WTC11 (cell line): ENCODE data around the gene GPX8. TPM values are rescaled to one million over a fixed set of nuclear protein-coding genes. Genes with fewer than 3 reads are reported as not detected.
A peak's percentile ranks its signal among the peaks of the same experiment; 100 is the strongest.

Source experiments
- ATAC-seq: fragments of 200-7000 bp; cut with Tn5 transposase; 2 replicates; pipeline ENCODE4 v1.10.0; 2021; ENCODE audit warnings: mild to moderate bottlenecking, moderate library complexity
- CTCF ChIA-PET: fragments of 300-600 bp; sonication (Branson Sonifier 250); formaldehyde crosslinking; loops from one replicate; lab custom pipeline; 2021; ENCODE audit warnings: antibody characterized with exemption; lab: Charles Lee
- POLR2A ChIA-PET: fragments of 350-600 bp; sonication (Branson Sonifier 250); formaldehyde crosslinking; loops from one replicate; lab custom pipeline; 2021; ENCODE audit warnings: antibody characterized with exemption; lab: Charles Lee
- DNase-seq: peaks from one replicate; pipeline ENCODE4 v3.0.0; 2021; ENCODE audit warnings: low spot score
- H3K27ac Mint-ChIP-seq: 2 replicates; pipeline ENCODE4 v1.8.0; 2021; ENCODE audit warnings: mixed read lengths
- H3K27me3 Mint-ChIP-seq: 2 replicates; pipeline ENCODE4 v1.8.0; 2021; ENCODE audit warnings: low read depth, mild to moderate bottlenecking, moderate library complexity, mixed read lengths
- H3K36me3 Mint-ChIP-seq: 2 replicates; pipeline ENCODE4 v1.8.0; 2021; ENCODE audit warnings: mixed read lengths
- H3K4me1 Mint-ChIP-seq: 2 replicates; pipeline ENCODE4 v1.8.0; 2022; ENCODE audit warnings: mixed read lengths
- H3K4me3 Mint-ChIP-seq: 2 replicates; pipeline ENCODE4 v1.8.0; 2021; ENCODE audit warnings: mild to moderate bottlenecking, moderate library complexity, mixed read lengths
- H3K9me3 Mint-ChIP-seq: 2 replicates; pipeline ENCODE4 v1.8.0; 2021; ENCODE audit warnings: mixed read lengths
- ARID4B ChIP-seq: sonication (generic); formaldehyde crosslinking; IDR thresholded peaks from 2 replicates; pipeline ENCODE4 v1.8.0; 2023; ENCODE audit warnings: missing genetic modification reagents, mild to moderate bottlenecking, borderline replicate concordance
- ATF1 ChIP-seq: sonication (generic); formaldehyde crosslinking; IDR thresholded peaks from 2 replicates; pipeline ENCODE4 v1.8.1; 2023; ENCODE audit warnings: mild to moderate bottlenecking, moderate library complexity, missing genetic modification reagents
- CDX4 ChIP-seq: fragments of 250-450 bp; sonication (Bioruptor Pico); IDR thresholded peaks from 2 replicates; pipeline ENCODE4 v1.9.0; 2021; ENCODE audit warnings: moderate library complexity, mild to moderate bottlenecking, inconsistent platforms, borderline replicate concordance
- CREM ChIP-seq: sonication (generic); formaldehyde crosslinking; IDR thresholded peaks from 2 replicates; pipeline ENCODE4 v1.8.1; 2022; ENCODE audit warnings: mild to moderate bottlenecking, missing genetic modification reagents, moderate library complexity
- ELF4 ChIP-seq: sonication (generic); formaldehyde crosslinking; IDR thresholded peaks from 2 replicates; pipeline ENCODE4 v1.8.1; 2022; ENCODE audit warnings: low read depth, mild to moderate bottlenecking, moderate library complexity, missing genetic modification reagents
- EMX1 ChIP-seq: fragments of 250-450 bp; sonication (Bioruptor Pico); IDR thresholded peaks from 2 replicates; pipeline ENCODE4 v1.8.0; 2021; ENCODE audit warnings: mild to moderate bottlenecking
- MAX ChIP-seq: sonication (generic); formaldehyde crosslinking; IDR thresholded peaks from 2 replicates; pipeline ENCODE4 v1.8.0; 2022; ENCODE audit warnings: mild to moderate bottlenecking, missing genetic modification reagents
- RORB ChIP-seq: fragments of 250-450 bp; sonication (Bioruptor Pico); IDR thresholded peaks from 2 replicates; pipeline ENCODE4 v1.9.0; 2021; ENCODE audit warnings: mild to moderate bottlenecking
- SMAD3 ChIP-seq: sonication (generic); formaldehyde crosslinking; IDR thresholded peaks from 2 replicates; pipeline ENCODE4 v1.8.0; 2022; ENCODE audit warnings: missing genetic modification reagents, mild to moderate bottlenecking, borderline replicate concordance
- SMAD4 ChIP-seq: sonication (generic); formaldehyde crosslinking; IDR thresholded peaks from 2 replicates; pipeline ENCODE4 v1.8.0; 2022; ENCODE audit warnings: mild to moderate bottlenecking, missing genetic modification reagents
- SP1 ChIP-seq: sonication (generic); formaldehyde crosslinking; conservative IDR thresholded peaks from 2 replicates; pipeline ENCODE4 v1.8.1; 2022; ENCODE audit warnings: missing genetic modification reagents
- ZMAT4 ChIP-seq: fragments of 250-450 bp; sonication (Bioruptor Pico); IDR thresholded peaks from 2 replicates; pipeline ENCODE4 v1.9.0; 2021; ENCODE audit warnings: mild to moderate bottlenecking
- ZNF138 ChIP-seq: sonication (generic); formaldehyde crosslinking; conservative IDR thresholded peaks from 2 replicates; pipeline ENCODE4 v1.8.1; 2022; ENCODE audit warnings: mild to moderate bottlenecking, moderate library complexity, missing genetic modification reagents
- ZNF232 ChIP-seq: sonication (generic); formaldehyde crosslinking; IDR thresholded peaks from 2 replicates; pipeline ENCODE4 v1.8.0; 2022; ENCODE audit warnings: mild to moderate bottlenecking, missing genetic modification reagents
- ZNF423 ChIP-seq: fragments of 250-450 bp; sonication (Bioruptor Pico); IDR thresholded peaks from 2 replicates; pipeline ENCODE4 v2.1.2; 2022; ENCODE audit warnings: mild to moderate bottlenecking, moderate library complexity
- total RNA-seq: library from RNA; stranded (reverse); gene quantifications from 3 replicates; pipeline ENCODE4 v1.2.3, GENCODE V29; 2021
- TF ChIP-seq, protein P1 (sequence below): sonication (generic); formaldehyde crosslinking; IDR thresholded peaks from 2 replicates; pipeline ENCODE4 v1.8.0; 2023; ENCODE audit warnings: mild to moderate bottlenecking, missing genetic modification reagents
- TF ChIP-seq, protein P2 (sequence below): fragments of 250-450 bp; sonication (Bioruptor Pico); IDR thresholded peaks from 2 replicates; pipeline ENCODE4 v2.1.2; 2022; ENCODE audit warnings: mild to moderate bottlenecking, moderate library complexity
- TF ChIP-seq, protein P3 (sequence below): sonication (generic); formaldehyde crosslinking; IDR thresholded peaks from 2 replicates; pipeline ENCODE4 v1.8.1; 2022; ENCODE audit warnings: missing genetic modification reagents, borderline replicate concordance

GPX8 gene
- total RNA-seq, 1 experiment from 2014 or later = 39.2 TPM

- TF ChIP-seq, protein P1, sequence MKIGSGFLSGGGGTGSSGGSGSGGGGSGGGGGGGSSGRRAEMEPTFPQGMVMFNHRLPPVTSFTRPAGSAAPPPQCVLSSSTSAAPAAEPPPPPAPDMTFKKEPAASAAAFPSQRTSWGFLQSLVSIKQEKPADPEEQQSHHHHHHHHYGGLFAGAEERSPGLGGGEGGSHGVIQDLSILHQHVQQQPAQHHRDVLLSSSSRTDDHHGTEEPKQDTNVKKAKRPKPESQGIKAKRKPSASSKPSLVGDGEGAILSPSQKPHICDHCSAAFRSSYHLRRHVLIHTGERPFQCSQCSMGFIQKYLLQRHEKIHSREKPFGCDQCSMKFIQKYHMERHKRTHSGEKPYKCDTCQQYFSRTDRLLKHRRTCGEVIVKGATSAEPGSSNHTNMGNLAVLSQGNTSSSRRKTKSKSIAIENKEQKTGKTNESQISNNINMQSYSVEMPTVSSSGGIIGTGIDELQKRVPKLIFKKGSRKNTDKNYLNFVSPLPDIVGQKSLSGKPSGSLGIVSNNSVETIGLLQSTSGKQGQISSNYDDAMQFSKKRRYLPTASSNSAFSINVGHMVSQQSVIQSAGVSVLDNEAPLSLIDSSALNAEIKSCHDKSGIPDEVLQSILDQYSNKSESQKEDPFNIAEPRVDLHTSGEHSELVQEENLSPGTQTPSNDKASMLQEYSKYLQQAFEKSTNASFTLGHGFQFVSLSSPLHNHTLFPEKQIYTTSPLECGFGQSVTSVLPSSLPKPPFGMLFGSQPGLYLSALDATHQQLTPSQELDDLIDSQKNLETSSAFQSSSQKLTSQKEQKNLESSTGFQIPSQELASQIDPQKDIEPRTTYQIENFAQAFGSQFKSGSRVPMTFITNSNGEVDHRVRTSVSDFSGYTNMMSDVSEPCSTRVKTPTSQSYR = no peak
Measured at GRCh38 chr5:55176176-55176818, 16.3 kb downstream of the GPX8 start (continued).

GRCh38 chr5:55177078-55177477 is 17.1 kb downstream of the GPX8 start:
- Mint-ChIP-seq H3K9me3 (no peaks in the 10 kb centered on the region), H3K27ac (no peak overlapping the region), H3K4me3 (peak overlapping the region; percentile 76), H3K4me1 (peaks cover 34% of the 10 kb centered on the region), H3K27me3 (peaks cover 98% of the 10 kb centered on the region), H3K36me3 (no peaks in the 10 kb centered on the region)
- POLR2A ChIA-PET = interaction anchor here (1.2 to 1.6 kb wide), 2 partner anchors 17 to 55 kb away, joined by 3 to 7 read pairs; partner anchors contain the start of gene GPX8
- ATAC-seq (no peak), DNase-seq (no peak)
- TF ChIP-seq ATF1 (CRISPR knock-in tag) (no peak), MAX (no peak)
- CTCF ChIA-PET = interaction anchor here (0.9 to 2.0 kb wide), 14 partner anchors 9 to 515 kb away, joined by 3 to 35 read pairs (median 4); partner anchors contain the start of genes GPX8 and MTREX

GRCh38 chr5:55180016-55180415 is 20.0 kb downstream of the GPX8 start:
- TF ChIP-seq ARID4B (CRISPR knock-in tag) (no peak), ZNF232 (CRISPR knock-in tag) (no peak), CREM (CRISPR knock-in tag) (no peak)
- Mint-ChIP-seq H3K27me3 (peaks cover 98% of the 10 kb centered on the region), H3K27ac (no peak overlapping the region), H3K36me3 (no peaks in the 10 kb centered on the region), H3K4me1 (peaks cover 19% of the 10 kb centered on the region), H3K4me3 (no peak overlapping the region), H3K9me3 (no peaks in the 10 kb centered on the region)
- CTCF ChIA-PET = no interaction called here
- DNase-seq (no peak), ATAC-seq (no peak)
- POLR2A ChIA-PET = no interaction called here

GRCh38 chr5:55187370-55187769 is 27.4 kb downstream of the GPX8 start:
- ChIA-PET CTCF (interaction anchor here (0.6 to 1.7 kb wide), 22 partner anchors 8 to 562 kb away, joined by 3 to 12 read pairs (median 4); partner anchors contain the start of genes CCNO and CDC20B), POLR2A (interaction anchor here (0.6 kb wide), 1 partner anchor 72 kb away, joined by 3 read pairs; no protein-coding TSS in a partner anchor)
- H3K4me1 Mint-ChIP-seq = no peaks in the 10 kb centered on the region
- peaks cover 61% of the 10 kb centered on the region for H3K27me3 Mint-ChIP-seq
- no peaks in the 10 kb centered on the region for H3K36me3 Mint-ChIP-seq
- H3K27ac Mint-ChIP-seq = no peak overlapping the region
- no peaks in the 10 kb centered on the region for H3K9me3 Mint-ChIP-seq
- ATAC-seq (peak; percentile 60), DNase-seq (no peak)
- H3K4me3 Mint-ChIP-seq = no peak overlapping the region
- TF ChIP-seq ZNF423 (CRISPR knock-in tag) = no peak
- no peak for TF ChIP-seq ELF4
- no peak for TF ChIP-seq ZMAT4 (CRISPR knock-in tag)
- TF ChIP-seq, protein P2, sequence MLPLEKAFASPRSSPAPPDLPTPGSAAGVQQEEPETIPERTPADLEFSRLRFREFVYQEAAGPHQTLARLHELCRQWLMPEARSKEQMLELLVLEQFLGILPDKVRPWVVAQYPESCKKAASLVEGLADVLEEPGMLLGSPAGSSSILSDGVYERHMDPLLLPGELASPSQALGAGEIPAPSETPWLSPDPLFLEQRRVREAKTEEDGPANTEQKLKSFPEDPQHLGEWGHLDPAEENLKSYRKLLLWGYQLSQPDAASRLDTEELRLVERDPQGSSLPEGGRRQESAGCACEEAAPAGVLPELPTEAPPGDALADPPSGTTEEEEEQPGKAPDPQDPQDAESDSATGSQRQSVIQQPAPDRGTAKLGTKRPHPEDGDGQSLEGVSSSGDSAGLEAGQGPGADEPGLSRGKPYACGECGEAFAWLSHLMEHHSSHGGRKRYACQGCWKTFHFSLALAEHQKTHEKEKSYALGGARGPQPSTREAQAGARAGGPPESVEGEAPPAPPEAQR (CRISPR knock-in tag) = no peak
- no peak for TF ChIP-seq CREM (CRISPR knock-in tag)
- no peak for TF ChIP-seq ZNF138 (CRISPR knock-in tag)
- TF ChIP-seq SMAD3 (CRISPR knock-in tag) = no peak
- TF ChIP-seq SMAD4 (CRISPR knock-in tag) = no peak
- TF ChIP-seq RORB = no peak
- TF ChIP-seq SP1 (CRISPR knock-in tag) = no peak
- TF ChIP-seq, protein P3, sequence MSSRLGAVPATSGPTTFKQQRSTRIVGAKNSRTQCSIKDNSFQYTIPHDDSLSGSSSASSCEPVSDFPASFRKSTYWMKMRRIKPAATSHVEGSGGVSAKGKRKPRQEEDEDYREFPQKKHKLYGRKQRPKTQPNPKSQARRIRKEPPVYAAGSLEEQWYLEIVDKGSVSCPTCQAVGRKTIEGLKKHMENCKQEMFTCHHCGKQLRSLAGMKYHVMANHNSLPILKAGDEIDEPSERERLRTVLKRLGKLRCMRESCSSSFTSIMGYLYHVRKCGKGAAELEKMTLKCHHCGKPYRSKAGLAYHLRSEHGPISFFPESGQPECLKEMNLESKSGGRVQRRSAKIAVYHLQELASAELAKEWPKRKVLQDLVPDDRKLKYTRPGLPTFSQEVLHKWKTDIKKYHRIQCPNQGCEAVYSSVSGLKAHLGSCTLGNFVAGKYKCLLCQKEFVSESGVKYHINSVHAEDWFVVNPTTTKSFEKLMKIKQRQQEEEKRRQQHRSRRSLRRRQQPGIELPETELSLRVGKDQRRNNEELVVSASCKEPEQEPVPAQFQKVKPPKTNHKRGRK (CRISPR knock-in tag) = no peak
- no peak for TF ChIP-seq EMX1
- no peak for TF ChIP-seq CDX4 (CRISPR knock-in tag)
